Stomach (tissue), 9 donors: ENCODE data around the gene ST6GAL2. TPM values are rescaled to one million over a fixed set of nuclear protein-coding genes. Genes with fewer than 3 reads are reported as not detected.

Experiments used
- DNase-seq, 2 donors: peaks; one replicate each; pipeline versions ENCODE4 v3.0.0 to v3.0.0-alpha.2; 2013 to 2019
- H3K27ac ChIP-seq, 5 donors: fragments of 200-600 bp in 4 of 5; sonication (generic) in 4 of 5; one replicate each; pipeline ENCODE4 v1.5.1; 2013 to 2019; ENCODE audit warnings: mild to moderate bottlenecking in 1 of 5, moderate library complexity in 1 of 5
- H3K27me3 ChIP-seq, 3 donors: fragments of 200-600 bp; sonication (generic); one replicate each; pipeline ENCODE4 v1.5.1; 2017 to 2019; ENCODE audit warnings: mixed run types in 1 of 3
- H3K36me3 ChIP-seq, 4 donors: fragments of 200-600 bp; sonication (generic); 1 replicate in 3 of 4; 2 replicates in 1 of 4; pipeline ENCODE4 v1.5.1; 2016 to 2019
- H3K4me1 ChIP-seq, 4 donors: fragments of 200-600 bp; sonication (generic); one replicate each; pipeline ENCODE4 v1.5.1; 2016 to 2019
- H3K4me3 ChIP-seq, 4 donors: fragments of 200-600 bp; sonication (generic) in 3 of 4; one replicate each; pipeline ENCODE4 v1.5.1; 2016 to 2019; ENCODE audit warnings: mild to moderate bottlenecking in 1 of 4
- H3K9me3 ChIP-seq, 4 donors: fragments of 200-600 bp; sonication (generic); one replicate each; pipeline ENCODE4 v1.5.1; 2016 to 2019
- CTCF ChIP-seq, 7 experiments: fragments of 450-650 bp in 4 of 7; fragments of 200-600 bp in 3 of 7; sonication (generic) in 3 of 7; IDR thresholded peaks; one replicate each; pipeline ENCODE4 v1.5.1; 2016 to 2019; ENCODE audit warnings: antibody characterized with exemption in 7 of 7, control low read depth in 2 of 7, mild to moderate bottlenecking in 1 of 7
- EP300 ChIP-seq: sonication (generic); formaldehyde crosslinking; IDR thresholded peaks from one replicate; pipeline ENCODE4 v1.6.1; 2017; ENCODE audit warnings: antibody characterized with exemption
- POLR2A ChIP-seq, 4 donors: fragments of 450-650 bp; IDR thresholded peaks; one replicate each; pipeline ENCODE4 v1.6.1; 2016; ENCODE audit warnings: antibody characterized with exemption in 4 of 4, control low read depth in 2 of 4, mild to moderate bottlenecking in 1 of 4, moderate library complexity in 1 of 4
- POLR2AphosphoS5 ChIP-seq, 3 donors: sonication (generic); formaldehyde crosslinking; IDR thresholded peaks; one replicate each; pipeline ENCODE4 v1.6.1; 2016; ENCODE audit warnings: antibody characterized with exemption in 3 of 3
- WGBS, 5 donors: extraction: QIAGEN DNeasy Blood & Tissue Kit in 3 of 5; methylation state at CpG; one replicate each; pipeline versions ENCODE4 v1.1.5 to v1.1.7; 2013 to 2018; 5-methylcytosine and 5-hydroxymethylcytosine counted together
- intact Hi-C: fragments of 100-400 bp; cut with DNase I; formaldehyde crosslinking; loops from one replicate; pipeline ENCODE4 v1.15.1; 2023; ENCODE audit warnings: low total_unique reads
- polyA plus RNA-seq, 3 donors: library from polyadenylated mRNA; stranded (reverse); fragments of 200-250 nt; gene quantifications; one replicate each; pipeline ENCODE4 v1.2.3, GENCODE V29; 2013
- total RNA-seq, 5 donors: library from RNA; depleted of rRNA; stranded (reverse); fragments of >200 nt; gene quantifications; one replicate each; pipeline versions ENCODE4 v1.1.0 to v1.2.3, GENCODE V29; 2014 to 2016
- donor health status: healthy with polysubstance abuse.
- donor health status: Bipolar disorder and iron deficiency.
- donor health status: healthy.

Gene ST6GAL2
- total and polyA plus RNA-seq, 8 donors, result 0.12 to 9.0 (median 0.63) TPM; not detected in 2

GRCh38 chr2:106847366-106847765 is 38.6 kb downstream of the ST6GAL2 start:
- intact Hi-C loops, result no loop called here
- Histone ChIP-seq H3K36me3 (no peaks in the 10 kb centered on the region), H3K27me3 (no peaks in the 10 kb centered on the region), H3K4me3 (no peak overlapping the region), H3K27ac (no peak overlapping the region), H3K9me3 (no peaks in the 10 kb centered on the region), H3K4me1 (peaks cover 0 to 15% (median 0%) of the 10 kb centered on the region in 4 donors)
- DNase-seq, result no peak
- 55 to 68% (median 62%) methylated on average over 2 of the region's 2 CpGs for WGBS, 5 donors
- TF ChIP-seq POLR2A (IDR thresholded peaks at IDR 0.05) (no peak), EP300 (no peak), POLR2AphosphoS5 (IDR thresholded peaks at IDR 0.05) (no peak), CTCF (IDR thresholded peaks at IDR 0.05) (no peak)

- WGBS, 5 donors, result 84 to 96% (median 95%) methylated on average over 6 of the region's 6 CpGs
- no peaks in the 10 kb centered on the region for H3K36me3 ChIP-seq
- H3K27me3 ChIP-seq, result no peaks in the 10 kb centered on the region
- TF ChIP-seq POLR2A (IDR thresholded peaks at IDR 0.05) (no peak), CTCF (IDR thresholded peaks at IDR 0.05) (no peak), POLR2AphosphoS5 (IDR thresholded peaks at IDR 0.05) (no peak), EP300 (no peak)
- no peak overlapping the region for H3K4me3 ChIP-seq
- H3K27ac ChIP-seq, result no peak overlapping the region
- intact Hi-C loops, result no loop called here
- no peaks in the 10 kb centered on the region for H3K9me3 ChIP-seq
- peaks cover under 1 to 12% (median 4%) of the 10 kb centered on the region in 4 donors for H3K4me1 ChIP-seq
- no peak for DNase-seq
These were observed 40.3 kb downstream of the ST6GAL2 start for GRCh38 chr2:106845716-106846115.

GRCh38 chr2:106843910-106844250 is 42.1 kb downstream of the ST6GAL2 start:
- H3K27ac ChIP-seq, result no peak overlapping the region
- no peaks in the 10 kb centered on the region for H3K36me3 ChIP-seq
- intact Hi-C loops, result no loop called here
- no peaks in the 10 kb centered on the region for H3K27me3 ChIP-seq
- 92 to 100% (median 94%) methylated on average over 5 of the region's 5 CpGs for WGBS, 5 donors
- H3K4me3 ChIP-seq, result no peak overlapping the region
- DNase-seq, result no peak
- no peaks in the 10 kb centered on the region for H3K9me3 ChIP-seq
- peaks cover 5 to 22% (median 12%) of the 10 kb centered on the region in 4 donors for H3K4me1 ChIP-seq
- TF ChIP-seq EP300, result no peak
- no peak for TF ChIP-seq POLR2AphosphoS5 (IDR thresholded peaks at IDR 0.05)
- TF ChIP-seq POLR2A (IDR thresholded peaks at IDR 0.05), result no peak
- TF ChIP-seq CTCF (IDR thresholded peaks at IDR 0.05), result no peak

GRCh38 chr2:106843001-106843909 is 42.7 kb downstream of the ST6GAL2 start:
- intact Hi-C loops, result no loop called here
- no peak overlapping the region for H3K4me3 ChIP-seq
- no peak for DNase-seq
- H3K9me3 ChIP-seq, result no peaks in the 10 kb centered on the region
- no peaks in the 10 kb centered on the region for H3K36me3 ChIP-seq
- H3K4me1 ChIP-seq, result peaks cover 5 to 22% (median 12%) of the 10 kb centered on the region in 4 donors
- H3K27ac ChIP-seq, result no peak overlapping the region
- TF ChIP-seq POLR2A (IDR thresholded peaks at IDR 0.05), result no peak
- TF ChIP-seq EP300, result no peak
- no peak for TF ChIP-seq POLR2AphosphoS5 (IDR thresholded peaks at IDR 0.05)
- no peak for TF ChIP-seq CTCF (IDR thresholded peaks at IDR 0.05)
- no peaks in the 10 kb centered on the region for H3K27me3 ChIP-seq
- WGBS, 5 donors, result 94 to 98% (median 97%) methylated on average over 55 to 63 of the region's 63 CpGs
